Hypothalamus (tissue), 51 donors: ENCODE results near the gene ZNF692.
A peak's percentile ranks its signal among the peaks of the same experiment; 100 is the strongest.
"Not testable (repeated sequence)": the region's sequence is repeated elsewhere in the genome, so short reads cannot be mapped to it uniquely, and the experiment has no call there.

Experiments
- DNase-seq, 51 donors: peaks; one replicate each; lab custom pipeline; 2025; lab: John Stamatoyannopoulos, UW

ZNF692 gene

DNA sequence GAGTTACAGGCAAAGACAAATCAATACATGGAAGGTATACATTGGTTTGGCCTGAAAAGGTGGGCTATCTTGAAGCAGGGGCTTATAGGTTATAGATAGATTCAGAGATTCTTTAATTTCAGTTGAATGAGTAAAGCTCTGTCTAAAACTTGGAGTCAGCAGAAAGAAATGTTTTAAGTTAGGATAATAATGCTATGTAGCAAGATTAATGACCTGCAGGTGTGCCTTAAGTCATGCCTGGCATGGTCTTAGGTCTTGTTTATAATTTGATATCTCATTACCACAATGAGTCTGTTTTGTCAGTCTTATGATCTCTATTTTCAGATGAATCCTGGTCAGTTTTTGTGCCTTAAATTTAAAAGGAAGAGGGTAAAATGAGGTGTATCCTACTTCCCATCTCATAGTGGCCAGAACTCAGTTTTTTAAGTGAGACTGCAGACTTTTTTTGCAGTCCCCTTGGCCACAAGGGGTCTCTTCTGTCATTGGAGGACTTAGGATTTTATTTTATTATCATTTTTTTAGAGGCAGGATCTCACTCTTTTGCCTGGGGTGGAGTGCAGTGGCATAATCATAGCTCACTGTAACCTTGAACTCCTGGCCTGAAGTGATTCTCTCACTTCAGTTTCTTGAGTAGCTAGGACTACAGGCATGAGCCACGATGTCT lies 25.9 kb upstream of the ZNF692 start:
- DNase-seq: no peak

GRCh38 chr1:248882427-248882826 lies 23.5 kb upstream of the ZNF692 start:
- DNase-seq: not testable (repeated sequence)

- no peak for DNase-seq
Observed at GRCh38 chr1:248881261-248881660, 22.4 kb upstream of the ZNF692 start.

GRCh38 chr1:248873993-248874533 lies 15.2 kb upstream of the ZNF692 start:
- DNase-seq: peak in 42 of 51 donors; percentile 19 to 99 (median 64)

DNA sequence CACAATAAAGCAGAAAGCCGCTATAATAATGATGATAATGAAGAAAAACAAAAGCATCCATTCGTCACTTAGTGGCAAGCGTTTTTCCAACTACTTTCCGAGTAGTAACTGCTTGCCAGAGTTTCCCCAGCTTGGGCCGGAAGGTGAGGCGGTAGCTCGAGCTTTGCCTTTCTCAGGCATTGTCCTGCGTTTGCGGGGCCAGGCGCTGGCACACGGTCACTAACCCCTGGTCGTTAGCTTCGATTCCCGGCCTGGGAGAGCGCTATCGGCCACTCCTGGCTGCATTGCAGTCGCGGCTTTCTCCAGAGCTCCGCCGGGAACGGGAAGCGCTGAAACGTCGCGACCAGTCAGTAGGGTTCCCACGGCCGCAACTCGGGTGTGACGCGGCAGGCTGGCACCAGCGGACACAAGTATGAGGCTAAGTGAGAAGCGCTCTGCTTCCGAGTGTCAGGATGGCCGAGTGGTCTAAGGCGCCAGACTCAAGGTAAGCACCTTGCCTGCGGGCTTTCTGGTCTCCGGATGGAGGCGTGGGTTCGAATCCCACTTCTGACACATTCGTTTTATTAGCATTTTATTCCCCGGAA lies 14.6 kb upstream of the ZNF692 start:
- peak; percentile 59 to 99 (median 91) for DNase-seq

GRCh38 chr1:248872752-248873408 lies 14.0 kb upstream of the ZNF692 start:
- peak in 24 of 51 donors; percentile 15 to 74 (median 40) for DNase-seq

DNA sequence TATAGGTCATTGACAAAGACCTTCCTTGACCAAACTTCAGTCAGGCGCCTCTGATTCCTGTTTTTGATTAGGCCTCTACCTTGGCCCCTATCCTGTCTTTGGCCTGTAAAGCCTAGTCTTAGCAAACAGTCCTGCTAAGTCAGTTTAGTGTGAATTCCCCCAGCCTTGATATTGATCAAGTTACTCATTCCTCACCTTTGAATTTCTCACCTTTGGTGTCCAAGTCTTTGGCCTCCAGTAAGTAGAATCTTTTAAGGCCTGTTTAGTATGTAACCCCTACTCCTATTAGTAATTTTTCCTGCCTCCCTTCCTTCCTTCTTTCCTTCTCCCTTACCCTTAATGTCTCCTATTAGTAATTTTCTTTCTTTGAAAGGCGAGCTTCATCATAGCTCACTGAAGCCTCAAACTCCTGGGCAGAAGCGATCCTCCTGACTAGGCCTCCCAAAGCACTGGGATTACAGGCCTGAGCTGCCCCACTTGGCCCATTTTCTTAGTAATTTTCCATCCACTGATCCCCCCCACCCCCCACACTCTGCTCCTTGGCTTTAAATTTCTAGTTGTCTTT lies 13.0 kb upstream of the ZNF692 start:
- DNase-seq: no peak

- DNase-seq: peak in 47 of 51 donors; percentile 24 to 84 (median 66)
Observed at GRCh38 chr1:248862998-248863881, 4.4 kb upstream of the ZNF692 start.

DNA sequence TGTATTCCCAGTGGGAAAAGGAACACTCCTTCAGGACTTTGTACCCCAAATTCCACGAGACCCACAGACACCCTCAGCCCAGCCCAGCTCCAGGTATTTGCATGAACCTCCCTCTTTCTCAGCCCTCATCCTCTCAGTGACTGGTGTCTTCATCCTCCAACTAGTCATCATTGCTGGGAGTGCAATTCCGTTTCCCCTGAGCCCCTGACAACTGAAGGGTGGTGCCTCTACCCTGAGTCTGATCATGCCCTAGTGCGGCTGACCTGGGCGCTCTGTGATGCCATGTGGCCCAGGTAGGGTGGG lies 3.8 kb upstream of the ZNF692 start:
- DNase-seq: no peak

DNA sequence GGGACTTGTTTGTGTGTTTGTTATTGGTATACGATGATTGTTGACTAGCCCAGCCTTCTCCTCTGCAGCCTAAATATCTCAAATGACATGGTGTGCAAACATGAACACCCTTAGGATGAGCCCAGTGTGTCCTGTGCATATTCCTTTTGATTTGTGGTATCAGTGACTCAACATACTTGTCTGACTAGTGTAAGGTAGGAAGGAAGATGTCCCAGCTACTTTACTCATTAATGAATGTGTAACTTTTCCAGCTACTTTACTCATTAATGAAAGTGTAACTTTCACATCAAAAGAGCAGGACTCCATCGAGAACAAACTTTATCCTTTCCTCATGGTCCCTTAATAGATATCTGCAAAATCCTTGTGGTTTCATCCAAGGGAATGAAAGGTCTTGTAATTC lies 2.7 kb upstream of the ZNF692 start:
- no peak for DNase-seq

- no peak for DNase-seq
Observed at GRCh38 chr1:248860007-248860406, 1.1 kb upstream of the ZNF692 start.

DNA sequence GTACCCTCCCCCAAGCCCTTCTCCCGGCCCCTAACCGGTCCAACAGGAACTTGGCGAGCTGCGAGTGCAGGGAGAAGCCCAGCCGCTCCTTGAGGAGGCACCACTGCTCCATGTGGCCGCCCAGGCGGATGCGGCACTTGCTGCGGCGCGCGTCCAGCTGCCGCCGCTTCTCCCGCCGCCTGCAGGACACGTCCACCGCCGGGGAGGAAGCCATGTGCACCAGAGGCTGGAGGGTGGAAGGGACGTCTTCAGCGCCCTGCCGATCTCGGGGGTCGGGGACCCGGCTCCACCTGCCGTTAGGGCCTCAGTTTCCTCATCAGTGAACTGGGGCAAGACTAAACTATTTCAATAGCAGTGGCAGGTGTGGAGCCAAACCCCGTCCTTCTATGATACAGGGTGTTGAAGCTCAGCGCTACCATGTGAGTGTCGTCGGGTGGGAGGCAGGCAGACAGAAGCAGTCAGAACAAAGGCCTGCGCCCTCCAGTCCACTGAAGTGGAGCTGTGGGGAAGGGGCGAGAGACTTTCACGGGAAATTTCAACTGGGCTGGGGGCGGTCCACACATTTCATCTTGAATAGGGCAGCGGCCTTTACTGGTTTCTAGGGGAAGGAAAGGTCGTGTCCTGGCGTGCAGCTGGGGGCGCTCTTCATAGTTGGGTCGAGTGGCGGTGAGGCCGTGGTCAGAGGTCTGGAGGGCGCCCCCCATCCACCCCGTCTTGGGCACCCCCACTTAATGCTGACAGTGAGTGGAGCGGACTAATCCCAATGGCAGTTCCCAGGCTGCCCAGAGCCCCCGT lies 592 bp downstream of the ZNF692 start:
- peak in 28 of 51 donors; percentile 15 to 92 (median 42) for DNase-seq

DNA sequence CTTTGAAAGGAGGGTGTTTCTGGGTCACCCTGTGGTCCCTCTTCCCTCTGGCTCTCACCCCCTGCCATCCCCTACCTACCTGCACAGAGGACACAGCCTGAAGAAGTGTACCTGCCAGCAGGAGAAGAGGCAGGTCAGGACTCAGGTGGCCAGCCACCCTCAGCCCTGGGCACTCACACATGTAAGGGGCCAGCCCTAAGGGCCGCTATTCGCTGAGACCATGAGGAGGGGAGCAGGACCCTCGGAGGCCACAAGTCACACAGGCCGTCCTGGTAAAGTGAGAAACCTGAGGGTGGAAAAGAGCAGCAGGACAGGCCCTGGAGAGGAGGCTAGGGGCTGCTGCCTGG lies 1.2 kb downstream of the ZNF692 start:
- no peak for DNase-seq

- DNase-seq: no peak
Observed at GRCh38 chr1:248857201-248857600, 1.7 kb downstream of the ZNF692 start.

- DNase-seq: no peak
Observed at GRCh38 chr1:248856176-248856575, 2.7 kb downstream of the ZNF692 start.

DNA sequence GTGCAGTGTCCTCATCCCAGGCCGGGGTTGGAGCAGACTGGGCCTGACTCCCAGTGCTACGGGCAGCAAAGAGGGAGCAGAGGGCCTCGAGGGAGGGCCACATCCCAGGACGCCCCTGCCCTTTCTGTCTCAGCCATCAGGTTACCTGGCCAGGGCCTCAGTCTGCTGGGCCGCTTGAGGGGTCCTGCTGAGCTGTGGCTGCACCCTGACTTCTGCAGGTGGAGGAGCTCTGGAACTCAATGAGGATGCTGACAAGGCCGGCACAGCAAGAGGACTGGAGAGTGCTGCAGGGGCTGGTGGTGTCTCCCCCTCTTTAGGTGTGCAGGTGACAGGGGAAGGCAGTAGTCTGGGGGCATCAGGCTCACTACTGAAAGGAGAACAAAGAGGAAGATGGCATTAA lies 3.3 kb downstream of the ZNF692 start:
- DNase-seq: no peak

DNA sequence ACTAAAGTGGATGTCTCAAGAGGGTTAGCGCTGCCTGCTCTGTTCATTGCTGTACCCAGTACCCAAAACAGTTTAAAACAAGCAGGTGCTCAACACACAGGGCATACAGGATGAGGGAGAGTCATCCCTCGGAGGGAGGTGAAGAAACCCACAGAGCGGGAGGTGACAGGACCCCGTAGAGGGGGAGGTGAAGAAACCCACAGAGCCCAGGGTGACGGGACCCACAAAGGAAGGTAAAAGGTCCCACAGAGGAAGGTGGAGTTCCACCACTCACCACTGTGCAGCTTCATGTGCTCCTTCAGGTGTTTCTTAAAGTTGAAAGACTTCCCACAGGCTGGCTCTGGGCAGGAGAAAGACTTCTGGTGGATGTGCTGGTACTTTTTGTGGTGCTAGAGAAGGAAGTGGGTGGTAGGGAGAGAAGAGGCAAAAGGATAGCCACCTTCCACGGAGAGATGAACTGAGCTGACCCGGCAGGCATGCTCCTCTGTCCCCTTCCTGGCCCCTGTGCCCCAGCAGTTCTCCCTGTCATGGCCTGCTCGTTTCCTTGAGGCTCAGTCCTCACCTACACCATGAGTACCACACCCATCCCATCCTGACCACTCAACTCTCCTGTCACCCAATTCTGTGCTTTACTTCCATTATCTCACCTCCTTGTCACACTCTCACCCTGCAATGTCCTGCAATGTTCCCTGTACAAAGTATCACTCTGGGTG lies 5.1 kb downstream of the ZNF692 start:
- no peak for DNase-seq

GRCh38 chr1:248852481-248853405 lies 6.1 kb downstream of the ZNF692 start:
- peak in 2 of 51 donors; percentile 13 to 63 for DNase-seq
